H1 (cell line): ENCODE data around the gene PTPN12. TPM values are rescaled to one million over a fixed set of nuclear protein-coding genes. Genes with fewer than 3 reads are reported as not detected.

ENCODE experiments used
- CTCF ChIA-PET: fragments of 300-600 bp; sonication (Branson Sonifier 250); formaldehyde crosslinking; loops from one replicate; lab custom pipeline; 2021; ENCODE audit not compliant: partially characterized antibody; lab: Charles Lee
- POLR2A ChIA-PET: fragments of 300-600 bp; sonication (Branson Sonifier 250); formaldehyde crosslinking; loops from one replicate; lab custom pipeline; 2021; ENCODE audit warnings: inconsistent platforms; ENCODE audit not compliant: partially characterized antibody; lab: Charles Lee
- DNase-seq, 2 experiments: peaks; one replicate each; pipeline versions ENCODE4 v3.0.0 to v3.0.0-alpha.2; 2010 to 2022; ENCODE audit warnings: low spot score in 2 of 2, low read depth in 1 of 2, mixed read lengths in 1 of 2
- FAIRE-seq: peaks from 2 replicates; lab custom pipeline; 2011; peaks lifted over from hg19 to GRCh38; lab: Jason Lieb, UNC
- H2AFZ ChIP-seq: 2 replicates; pipeline ENCODE4 v1.8.1; 2012; ENCODE audit warnings: low read length, inconsistent platforms
- H2AK5ac ChIP-seq: 2 replicates; pipeline ENCODE4 v1.6.1; 2013; ENCODE audit warnings: low read depth, low read length
- H2BK120ac ChIP-seq: replicated peaks from 2 replicates; pipeline ENCODE3; 2013; ENCODE audit warnings: low read depth, low read length, inconsistent platforms
- H2BK12ac ChIP-seq: 2 replicates; pipeline ENCODE4 v1.6.1; 2013; ENCODE audit warnings: low read depth, low read length
- H2BK15ac ChIP-seq: 2 replicates; pipeline ENCODE4 v1.6.1; 2013; ENCODE audit warnings: low read length
- H2BK20ac ChIP-seq: 2 replicates; pipeline ENCODE4 v1.6.1; 2013; ENCODE audit warnings: low read length
- H2BK5ac ChIP-seq: 2 replicates; pipeline ENCODE4 v1.6.1; 2013; ENCODE audit warnings: low read depth, low read length
- H3K14ac ChIP-seq: 2 replicates; pipeline ENCODE4 v1.6.1; 2013; ENCODE audit warnings: inconsistent platforms; ENCODE audit not compliant: insufficient read length
- H3K18ac ChIP-seq: 2 replicates; pipeline ENCODE4 v1.6.1; 2013; ENCODE audit warnings: low read length; ENCODE audit errors: extremely low read depth
- H3K23ac ChIP-seq: 2 replicates; pipeline ENCODE4 v1.6.1; 2013; ENCODE audit warnings: inconsistent platforms; ENCODE audit not compliant: insufficient read length
- H3K23me2 ChIP-seq: 2 replicates; pipeline ENCODE4 v1.6.1; 2013; ENCODE audit warnings: low read depth, low read length
- H3K27ac ChIP-seq: 2 replicates; pipeline ENCODE4 v1.6.1; 2011; ENCODE audit warnings: low read depth, low read length, inconsistent platforms
- H3K27me3 ChIP-seq, 4 experiments: replicated peaks in 1 of 4; 1 replicate in 1 of 4; 2 replicates in 3 of 4; pipeline versions ENCODE4 v1.6.1 to v1.8.1; 2011 to 2013; ENCODE audit warnings: low read length in 3 of 4, mild to moderate bottlenecking in 3 of 4, inconsistent platforms in 2 of 4, mixed read lengths in 2 of 4, moderate library complexity in 1 of 4; ENCODE audit not compliant: control insufficient read depth in 3 of 4, insufficient read depth in 3 of 4; ENCODE audit errors: extremely low read depth in 1 of 4
- H3K36me3 ChIP-seq, 4 experiments: 2 replicates each; pipeline versions ENCODE4 v1.6.1 to v1.8.1; 2011 to 2013; ENCODE audit warnings: mild to moderate bottlenecking in 4 of 4, low read length in 3 of 4, moderate library complexity in 2 of 4, control low read depth in 1 of 4, inconsistent platforms in 1 of 4; ENCODE audit not compliant: insufficient read depth in 4 of 4, control insufficient read depth in 2 of 4
- H3K4ac ChIP-seq: replicated peaks from 2 replicates; pipeline ENCODE3; 2013; ENCODE audit warnings: low read length, low read depth, mixed read lengths, inconsistent platforms; ENCODE audit not compliant: insufficient read length
- H3K4me1 ChIP-seq, 4 experiments: replicated peaks in 1 of 4; 1 replicate in 1 of 4; 2 replicates in 3 of 4; pipeline versions ENCODE4 v1.6.1 to v1.8.1; 2011 to 2013; ENCODE audit warnings: low read length in 3 of 4, inconsistent platforms in 2 of 4, mixed read lengths in 1 of 4; ENCODE audit not compliant: insufficient read depth in 4 of 4, control insufficient read depth in 3 of 4
- H3K4me2 ChIP-seq, 2 experiments: 2 replicates each; pipeline versions ENCODE4 v1.6.1 to v1.8.1; 2011 to 2013; ENCODE audit warnings: low read depth in 2 of 2, low read length in 2 of 2, control low read depth in 1 of 2, inconsistent platforms in 1 of 2, mild to moderate bottlenecking in 1 of 2; ENCODE audit not compliant: insufficient read depth in 1 of 2
- H3K4me3 ChIP-seq, 4 experiments: fragments of 200-600, 300-600 bp in 1 of 4; sonication (generic), shearing (Covaris generic), sonication (Bioruptor Twin) in 1 of 4; 2 replicates each; pipeline versions ENCODE4 v1.5.1 to v1.8.1; 2011 to 2016; ENCODE audit warnings: low read length in 4 of 4, low read depth in 3 of 4, control low read depth in 2 of 4, inconsistent platforms in 2 of 4, mild to moderate bottlenecking in 2 of 4, mixed read lengths in 1 of 4, moderate library complexity in 1 of 4; ENCODE audit not compliant: insufficient read depth in 2 of 4; ENCODE audit errors: extremely low read depth in 1 of 4
- H3K56ac ChIP-seq: replicated peaks from 2 replicates; pipeline ENCODE3; 2013; ENCODE audit warnings: low read depth, mild to moderate bottlenecking, mixed read lengths, low read length, inconsistent platforms; ENCODE audit not compliant: insufficient read length
- H3K79me1 ChIP-seq: 2 replicates; pipeline ENCODE4 v1.6.1; 2013; ENCODE audit warnings: low read depth, low read length, control low read depth
- H3K79me2 ChIP-seq, 2 experiments: 2 replicates each; pipeline versions ENCODE4 v1.6.1 to v1.8.1; 2012 to 2013; ENCODE audit warnings: low read length in 2 of 2, mild to moderate bottlenecking in 2 of 2, inconsistent platforms in 1 of 2; ENCODE audit not compliant: insufficient read depth in 2 of 2, control insufficient read depth in 1 of 2
- H3K9ac ChIP-seq, 4 experiments: replicated peaks in 1 of 4; 1 replicate in 1 of 4; 2 replicates in 3 of 4; pipeline versions ENCODE4 v1.6.1 to v1.8.1; 2011 to 2013; ENCODE audit warnings: low read depth in 3 of 4, low read length in 3 of 4, control low read depth in 2 of 4, mild to moderate bottlenecking in 2 of 4, moderate library complexity in 2 of 4, inconsistent platforms in 1 of 4; ENCODE audit errors: extremely low read depth in 1 of 4
- H3K9me3 ChIP-seq, 2 experiments: 2 replicates each; pipeline versions ENCODE4 v1.6.1 to v1.8.1; 2012 to 2013; ENCODE audit warnings: mild to moderate bottlenecking in 2 of 2, moderate library complexity in 2 of 2, control low read depth in 1 of 2, inconsistent platforms in 1 of 2, low read depth in 1 of 2, low read length in 1 of 2, mixed read lengths in 1 of 2; ENCODE audit not compliant: insufficient read depth in 2 of 2
- H4K20me1 ChIP-seq, 2 experiments: replicated peaks in 1 of 2; 2 replicates each; pipeline versions ENCODE3 to v1.8.1; 2011 to 2013; ENCODE audit warnings: inconsistent platforms in 2 of 2, low read length in 2 of 2, mild to moderate bottlenecking in 1 of 2; ENCODE audit not compliant: insufficient read depth in 2 of 2, control insufficient read depth in 1 of 2
- H4K5ac ChIP-seq: 2 replicates; pipeline ENCODE4 v1.6.1; 2013; ENCODE audit warnings: low read length, low read depth, mixed read lengths, inconsistent platforms; ENCODE audit not compliant: insufficient read length
- H4K8ac ChIP-seq: 2 replicates; pipeline ENCODE4 v1.8.0; 2013; ENCODE audit warnings: mild to moderate bottlenecking, moderate library complexity, low read length, inconsistent platforms; ENCODE audit not compliant: insufficient read depth; ENCODE audit errors: extremely low read depth
- H4K91ac ChIP-seq: replicated peaks from 2 replicates; pipeline ENCODE3; 2013; ENCODE audit warnings: low read length, mixed read lengths, inconsistent platforms; ENCODE audit not compliant: insufficient read length
- CEBPB ChIP-seq: IDR thresholded peaks from 2 replicates; pipeline ENCODE4 v1.6.1; 2012; ENCODE audit warnings: low read depth, low read length
- CHD1 ChIP-seq: IDR thresholded peaks from 2 replicates; pipeline ENCODE4 v1.6.1; 2012; ENCODE audit warnings: low read depth, low read length, improper control_type of control experiment
- GTF2F1 ChIP-seq: IDR thresholded peaks from 2 replicates; pipeline ENCODE4 v1.6.1; 2012; ENCODE audit warnings: low read depth, low read length, improper control_type of control experiment, borderline replicate concordance
- HDAC2 ChIP-seq, 2 experiments: fragments of 300-600 bp in 1 of 2; sonication (generic) in 1 of 2; IDR thresholded peaks; 2 replicates each; pipeline ENCODE4 v1.6.1; 2011 to 2012; ENCODE audit warnings: low read depth in 2 of 2, low read length in 2 of 2, mild to moderate bottlenecking in 2 of 2, moderate library complexity in 2 of 2, borderline replicate concordance in 1 of 2, inconsistent platforms in 1 of 2
- KDM4A ChIP-seq: IDR thresholded peaks from one replicate; pipeline ENCODE4 v1.7.1; 2012; ENCODE audit warnings: low read depth, mild to moderate bottlenecking, moderate library complexity, low read length, inconsistent platforms; ENCODE audit not compliant: severe bottlenecking
- KDM5A ChIP-seq: fragments of 200-600 bp; IDR thresholded peaks from 2 replicates; pipeline ENCODE4 v1.7.1; 2012; ENCODE audit warnings: mild to moderate bottlenecking, low read length, inconsistent platforms, mixed read lengths
- MAFK ChIP-seq: IDR thresholded peaks from 2 replicates; pipeline ENCODE4 v1.6.1; 2012; ENCODE audit warnings: low read depth, mild to moderate bottlenecking, improper control_type of control experiment, low read length
- POU5F1 ChIP-seq: IDR thresholded peaks from 2 replicates; pipeline ENCODE4 v1.6.1; 2011; ENCODE audit warnings: low read depth, mild to moderate bottlenecking, low read length, moderate library complexity
- RFX5 ChIP-seq: IDR thresholded peaks from 2 replicates; pipeline ENCODE4 v1.6.1; 2011; ENCODE audit warnings: low read depth, low read length, improper control_type of control experiment, borderline replicate concordance
- SIRT6 ChIP-seq: IDR thresholded peaks from one replicate; pipeline ENCODE4 v1.7.1; 2012; ENCODE audit warnings: low read length, inconsistent platforms
- SIX5 ChIP-seq: IDR thresholded peaks from 2 replicates; pipeline ENCODE4 v1.6.1; 2011; ENCODE audit warnings: mild to moderate bottlenecking, low read depth, low read length
- USF2 ChIP-seq: IDR thresholded peaks from 2 replicates; pipeline ENCODE4 v1.6.1; 2011; ENCODE audit warnings: low read length, improper control_type of control experiment
- WGBS, 2 experiments: shearing (Covaris generic) in 1 of 2; methylation state at CpG; one replicate each; pipeline versions ENCODE4 v1.1.6 to v1.1.7; 2013 to 2015; ENCODE audit warnings: low lambda C conversion rate in 2 of 2, mixed read lengths in 2 of 2, inconsistent platforms in 1 of 2, low coverage in 1 of 2, missing lambda C conversion rate in 1 of 2; ENCODE audit not compliant: insufficient replicate concordance in 2 of 2, insufficient coverage in 1 of 2, insufficient read length in 1 of 2; ENCODE audit errors: extremely low coverage in 1 of 2, missing lambda C conversion rate in 1 of 2; 5-methylcytosine and 5-hydroxymethylcytosine counted together
- polyA plus RNA-seq, 7 experiments: library from polyadenylated mRNA; depleted of rRNA in 3 of 7; stranded (reverse) in 5 of 7; unstranded in 2 of 7; fragments of >200 nt in 5 of 7; fragments of 200-250 nt in 2 of 7; gene quantifications; 1 replicate in 5 of 7; 2 replicates in 1 of 7; 4 replicates in 1 of 7; pipeline versions ENCODE4 v1.2.1 to v1.2.3, GENCODE V29; 2011 to 2013; ENCODE audit warnings: missing spikeins in 2 of 7, mixed read lengths in 2 of 7
- total RNA-seq: library from RNA; stranded (reverse); fragmentation: NEBNext Ultra II Directional; extraction: Animal tissue kit (Norgen Biotek cat#: 25700); gene quantifications from 2 replicates; pipeline ENCODE4 v1.2.1, GENCODE V29; 2021
- TF ChIP-seq, protein P1 (sequence below): IDR thresholded peaks from 2 replicates; pipeline ENCODE4 v1.6.1; 2012; ENCODE audit warnings: inconsistent platforms

PTPN12 gene
- total and polyA plus RNA-seq, 2 of the 8 experiments (the other 6 are each of a cell fraction or from before 2014, with no cell fraction given): 39.7 to 132 TPM

DNA sequence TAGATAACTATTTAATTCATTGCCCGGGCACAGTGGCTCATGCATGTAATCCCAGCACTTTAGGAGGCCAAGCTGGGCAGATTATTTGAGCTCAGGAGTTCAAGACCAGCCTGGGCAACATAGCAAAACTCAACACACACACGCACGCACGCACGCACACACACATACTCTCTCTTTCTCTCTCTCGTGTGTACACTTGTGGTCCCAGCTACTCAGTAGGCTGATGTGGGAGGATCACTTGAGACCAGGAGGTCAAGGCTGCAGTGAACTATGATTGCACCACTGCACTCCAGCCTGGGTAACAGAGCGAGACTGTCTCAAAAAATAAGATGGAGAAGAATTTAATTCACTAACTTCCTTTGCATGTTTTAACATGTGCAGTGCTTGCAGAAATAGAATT lies 38.1 kb downstream of the PTPN12 start:
- Histone ChIP-seq H3K36me3 (peaks cover 7 to 31% (median 18%) of the 10 kb centered on the region in 4 experiments; a peak in 7 of 8 replicates), H3K14ac (no peak overlapping the region), H3K18ac (no peak overlapping the region), H3K27ac (no peak overlapping the region), H2BK12ac (no peak overlapping the region), H3K79me2 (peaks cover 0 to 59% of the 10 kb centered on the region in 2 experiments; a peak in 2 of 4 replicates), H3K79me1 (no peaks in the 10 kb centered on the region), H4K91ac (no peak overlapping the region), H3K27me3 (no peaks in the 10 kb centered on the region), H2BK20ac (no peak overlapping the region), H2BK5ac (no peak overlapping the region), H2BK120ac (no peak overlapping the region), H3K4me3 (no peak overlapping the region), H2AK5ac (no peak overlapping the region), H3K9ac (no peak overlapping the region), H3K23me2 (no peaks in the 10 kb centered on the region; the same call in 1 of the 2 replicates), H3K4me1 (peaks cover 0 to 3% (median 1%) of the 10 kb centered on the region in 4 experiments; a peak in 3 of 7 replicates), H3K56ac (no peak overlapping the region), H2BK15ac (no peak overlapping the region), H4K8ac (no peak overlapping the region), H2AFZ (no peak overlapping the region), H4K20me1 (peaks cover 4 to 9% of the 10 kb centered on the region in 2 experiments), H3K4ac (no peak overlapping the region), H3K23ac (no peak overlapping the region), H3K4me2 (no peak overlapping the region), H4K5ac (no peak overlapping the region), H3K9me3 (no peaks in the 10 kb centered on the region)
- FAIRE-seq (no peak), DNase-seq (no peak)
- 90% methylated on average over 7 of the region's 7 CpGs; no CpG with 5 or more reads in 1 of the 2 experiments for WGBS, 2 experiments
- POLR2A ChIA-PET: no interaction called here
- CTCF ChIA-PET: interaction anchor here (0.6 to 0.8 kb wide), 2 partner anchors 12 to 14 kb away, joined by 3 read pairs; no protein-coding TSS in a partner anchor
- no peak for TF ChIP-seq GTF2F1
- no peak for TF ChIP-seq KDM5A
- no peak for TF ChIP-seq MAFK
- TF ChIP-seq POU5F1: no peak
- TF ChIP-seq HDAC2 (IDR thresholded peaks at IDR 0.05; ENCODE audit: borderline replicate concordance in 1 of 2, low read depth in 2 of 2, low read length in 2 of 2): no peak
- TF ChIP-seq CEBPB: no peak
- no peak for TF ChIP-seq USF2
- no peak for TF ChIP-seq CHD1
- no peak for TF ChIP-seq RFX5
- no peak for TF ChIP-seq KDM4A
- TF ChIP-seq, protein P1, sequence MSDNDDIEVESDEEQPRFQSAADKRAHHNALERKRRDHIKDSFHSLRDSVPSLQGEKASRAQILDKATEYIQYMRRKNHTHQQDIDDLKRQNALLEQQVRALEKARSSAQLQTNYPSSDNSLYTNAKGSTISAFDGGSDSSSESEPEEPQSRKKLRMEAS: no peak
- TF ChIP-seq SIRT6: no peak
- no peak for TF ChIP-seq SIX5
